ENCODE results near the gene THSD4. TPM values are rescaled to one million over a fixed set of nuclear protein-coding genes. Genes with fewer than 3 reads are reported as not detected.
A peak's percentile ranks its signal among the peaks of the same experiment; 100 is the strongest.

The THSD4 gene
- total and polyA plus RNA-seq, 2 of the 4 experiments (the other 2 are of a cell fraction) = 25.5 to 31.1 TPM

- no peak overlapping the region for H3K9ac ChIP-seq (ENCODE audit: low read depth, low read length)
- WGBS, 2 experiments (ENCODE audit: extremely low coverage in 2 of 2, insufficient read length in 1 of 2) = 100% methylated on average over 1 of the region's 5 CpGs; no CpG with 5 or more reads in 1 of the 2 experiments
- no peak overlapping the region for H3K4me3 ChIP-seq (ENCODE audit: insufficient read depth, low read depth, low read length)
- ChIA-PET POLR2A (ENCODE audit: unreplicated experiment) (interaction anchor here (0.5 kb wide), 1 partner anchor 407 kb away, joined by 3 read pairs; no protein-coding TSS in a partner anchor), CTCF (no interaction called here)
- in situ Hi-C loops (cut with MboI; ENCODE audit: low sequenced_read_pairs) (no loop called here), intact Hi-C loops (cut with micrococcal nuclease) (loop anchor here (5.0 kb wide), 2 partner anchors 99 to 214 kb away; no protein-coding TSS in a partner anchor), dilution Hi-C loops (cut with HindIII; ENCODE audit: low sequenced_read_pairs, unreplicated experiment) (no loop called here)
- 0 out of 2 replicates have a peak overlapping the region, but pooled peaks have one; percentile 9 for H4K91ac ChIP-seq (ENCODE audit: insufficient read depth, low read depth, low read length)
- no peak overlapping the region for H3K18ac ChIP-seq (ENCODE audit: low read depth, low read length)
- H3K56ac ChIP-seq (ENCODE audit: extremely low read depth, insufficient read depth, low read length) = no peak overlapping the region
- H3K27me3 ChIP-seq (ENCODE audit: control insufficient read depth, insufficient read depth, low read length) = no peaks in the 10 kb centered on the region
- DNase-seq = no peak
- H3K9me1 ChIP-seq (ENCODE audit: insufficient read depth, low read length) = peaks cover 18% of the 10 kb centered on the region
- no peak overlapping the region for H2AK9ac ChIP-seq (replicated peaks; ENCODE audit: low read depth, low read length, poor library complexity)
- ATAC-seq (ENCODE audit: low read depth) = no peak
- peaks cover 14% of the 10 kb centered on the region for H3K4me1 ChIP-seq (ENCODE audit: control insufficient read depth, insufficient read depth, low read length)
- no TSS peak for BruUV-seq (replicated peaks)
- peak overlapping the region; percentile 33; the same call in 1 of the 2 replicates for H3K4ac ChIP-seq (ENCODE audit: low read depth, low read length)
- H4K8ac ChIP-seq (ENCODE audit: low read depth in 2 of 2, low read length in 2 of 2) = peak overlapping the region in 1 of 2 experiments; percentile 70; a peak in 1 of 4 replicates
- no peak overlapping the region for H3K27ac ChIP-seq (ENCODE audit: insufficient read depth, low read length)
- 0 out of 2 replicates have a peak overlapping the region, but pooled peaks have one; percentile 3 for H2BK120ac ChIP-seq (ENCODE audit: low read depth, low read length)
- H4K5ac ChIP-seq (ENCODE audit: low read depth, low read length) = no peak overlapping the region
- peak overlapping the region; percentile 30; the same call in 1 of the 2 replicates for H2BK20ac ChIP-seq (ENCODE audit: low read depth, low read length)
- TF ChIP-seq CTCF (conservative IDR thresholded peaks at IDR 0.05; ENCODE audit: low read depth, low read length) (no peak), RAD21 (IDR thresholded peaks at IDR 0.05; ENCODE audit: low read length) (no peak), POLR2A (IDR thresholded peaks at IDR 0.05; ENCODE audit: low read depth, low read length) (no peak), MXI1 (IDR thresholded peaks at IDR 0.05; ENCODE audit: borderline replicate concordance, low read depth, low read length) (no peak), USF2 (IDR thresholded peaks at IDR 0.05; ENCODE audit: low read depth, low read length) (no peak), SMC3 (IDR thresholded peaks at IDR 0.05; ENCODE audit: low read depth, low read length) (no peak), ELK1 (IDR thresholded peaks at IDR 0.05; ENCODE audit: borderline replicate concordance, low read depth, low read length) (no peak), NFE2L2 (IDR thresholded peaks at IDR 0.05; ENCODE audit: low read depth, low read length) (no peak), BHLHE40 (IDR thresholded peaks at IDR 0.05; ENCODE audit: low read depth, low read length) (no peak), CEBPB (IDR thresholded peaks at IDR 0.05; ENCODE audit: low read depth, low read length) (no peak), MAFK (IDR thresholded peaks at IDR 0.05; ENCODE audit: low read depth, low read length) (no peak), MAZ (IDR thresholded peaks at IDR 0.05; ENCODE audit: borderline replicate concordance, low read depth, low read length) (no peak), RFX5 (IDR thresholded peaks at IDR 0.05; ENCODE audit: low read depth, low read length) (no peak), CHD1 (IDR thresholded peaks at IDR 0.05; ENCODE audit: low read depth, low read length) (no peak), RCOR1 (IDR thresholded peaks at IDR 0.05; ENCODE audit: insufficient replicate concordance, low read length) (no peak), FOS (IDR thresholded peaks at IDR 0.05; ENCODE audit: low read depth, low read length) (no peak)
- H3K79me1 ChIP-seq (ENCODE audit: low read depth in 1 of 2, low read length in 2 of 2) = peaks cover 37 to 81% of the 10 kb centered on the region in 2 experiments
- H2BK15ac ChIP-seq (ENCODE audit: low read depth, low read length) = no peak overlapping the region
- peaks cover 4% of the 10 kb centered on the region; the same call in 1 of the 2 replicates for H4K20me1 ChIP-seq (ENCODE audit: insufficient read depth, low read length)
- H3K14ac ChIP-seq (replicated peaks; ENCODE audit: low read depth, low read length) = peak overlapping the region; percentile 72; the same call in 1 of the 2 replicates
- H2AFZ ChIP-seq (replicated peaks; ENCODE audit: low read length, poor library complexity) = no peak overlapping the region
- H2AK5ac ChIP-seq (ENCODE audit: low read depth, low read length) = peak overlapping the region; percentile 34; the same call in 1 of the 2 replicates
- H3K36me3 ChIP-seq (ENCODE audit: control insufficient read depth, insufficient read depth, low read length) = peaks cover 8% of the 10 kb centered on the region; the same call in 1 of the 2 replicates
- no peaks in the 10 kb centered on the region for H3K9me3 ChIP-seq (ENCODE audit: control insufficient read depth, insufficient read depth, low read length)
- peak overlapping the region; percentile 18; the same call in 1 of the 2 replicates for H3K23ac ChIP-seq (ENCODE audit: low read depth, low read length)
- H3K4me2 ChIP-seq (ENCODE audit: low read depth, low read length) = no peak overlapping the region; the same call in 1 of the 2 replicates
- H2BK5ac ChIP-seq (ENCODE audit: low read depth, low read length, poor library complexity, severe bottlenecking) = no peak overlapping the region
These were observed 3.1 kb downstream of the THSD4 start for GRCh38 chr15:71118345-71118744.

Data from IMR-90 (cell line).